RCC 7860 (cell line): Measurements from ENCODE around the gene TMTC2.
"Not testable (repeated sequence)": the region's sequence is repeated elsewhere in the genome, so short reads cannot be mapped to it uniquely, and the experiment has no call there.

Experiments used
- DNase-seq: peaks from one replicate; pipeline ENCODE4 v3.0.0-alpha.2; 2015; ENCODE audit warnings: low spot score
- FAIRE-seq: peaks from 2 replicates; lab custom pipeline; 2012; peaks lifted over from hg19 to GRCh38; lab: Jason Lieb, UNC

TMTC2 gene

GRCh38 chr12:83114966-83115365 is 428.3 kb downstream of the TMTC2 start:
- no peak for FAIRE-seq
- no peak for DNase-seq

- DNase-seq, FAIRE-seq: not testable (repeated sequence)
Observed at GRCh38 chr12:83117926-83118325, 431.2 kb downstream of the TMTC2 start.

- no peak for FAIRE-seq
- no peak for DNase-seq
Observed at GRCh38 chr12:83121897-83122622, 435.4 kb downstream of the TMTC2 start.

GRCh38 chr12:83122623-83122934 is 435.9 kb downstream of the TMTC2 start:
- no peak for FAIRE-seq
- DNase-seq: no peak

- FAIRE-seq (no peak), DNase-seq (no peak)
Observed at GRCh38 chr12:83123039-83123438, 436.3 kb downstream of the TMTC2 start.

GRCh38 chr12:83128540-83128939 is 441.8 kb downstream of the TMTC2 start:
- no peak for FAIRE-seq
- DNase-seq: no peak

- FAIRE-seq: no peak
- DNase-seq: no peak
Observed at GRCh38 chr12:83130178-83130577, 443.5 kb downstream of the TMTC2 start.

- DNase-seq (no peak), FAIRE-seq (no peak)
Observed at GRCh38 chr12:83132360-83132759, 445.7 kb downstream of the TMTC2 start.

GRCh38 chr12:83136411-83136810 is 449.7 kb downstream of the TMTC2 start:
- no peak for DNase-seq
- FAIRE-seq: no peak

- DNase-seq (no peak), FAIRE-seq (no peak)
Observed at GRCh38 chr12:83140135-83140534, 453.4 kb downstream of the TMTC2 start.

GRCh38 chr12:83141460-83141994 is 454.8 kb downstream of the TMTC2 start:
- DNase-seq (no peak), FAIRE-seq (no peak)

GRCh38 chr12:83142914-83143313 is 456.2 kb downstream of the TMTC2 start:
- no peak for FAIRE-seq
- DNase-seq: no peak

GRCh38 chr12:83143950-83144349 is 457.2 kb downstream of the TMTC2 start:
- no peak for DNase-seq
- no peak for FAIRE-seq

- DNase-seq (no peak), FAIRE-seq (no peak)
Observed at GRCh38 chr12:83145325-83145840, 458.7 kb downstream of the TMTC2 start.

- no peak for DNase-seq
- no peak for FAIRE-seq
Observed at GRCh38 chr12:83147341-83147740, 460.6 kb downstream of the TMTC2 start.

- FAIRE-seq (no peak), DNase-seq (no peak)
Observed at GRCh38 chr12:83149987-83150386, 463.3 kb downstream of the TMTC2 start.

GRCh38 chr12:83150465-83151189 is 463.9 kb downstream of the TMTC2 start:
- no peak for FAIRE-seq
- DNase-seq: no peak

GRCh38 chr12:83153177-83153576 is 466.5 kb downstream of the TMTC2 start:
- no peak for FAIRE-seq
- DNase-seq: no peak

- no peak for DNase-seq
- no peak for FAIRE-seq
Observed at GRCh38 chr12:83156815-83157214, 470.1 kb downstream of the TMTC2 start.

- FAIRE-seq (no peak), DNase-seq (no peak)
Observed at GRCh38 chr12:83157604-83158003, 470.9 kb downstream of the TMTC2 start.

- FAIRE-seq: no peak
- no peak for DNase-seq
Observed at GRCh38 chr12:83158613-83159207, 472.0 kb downstream of the TMTC2 start.

GRCh38 chr12:83161456-83161855 is 474.8 kb downstream of the TMTC2 start:
- FAIRE-seq: no peak
- DNase-seq: no peak
